Ishikawa (cell line): Measurements from ENCODE around the gene DSTN.

Experiments
- CEBPB ChIP-seq: IDR thresholded peaks from 2 replicates; pipeline ENCODE4 v1.6.1; 2012
- CREB1 ChIP-seq: IDR thresholded peaks from 2 replicates; pipeline ENCODE4 v1.6.1; 2012; ENCODE audit warnings: low read depth
- EGR1 ChIP-seq: IDR thresholded peaks from 2 replicates; pipeline ENCODE4 v1.6.1; 2012
- EP300 ChIP-seq: IDR thresholded peaks from 2 replicates; pipeline ENCODE4 v1.6.1; 2012; ENCODE audit warnings: borderline replicate concordance
- FOXM1 ChIP-seq: IDR thresholded peaks from 2 replicates; pipeline ENCODE4 v1.6.1; 2012; ENCODE audit warnings: low read depth, borderline replicate concordance
- NFIC ChIP-seq: IDR thresholded peaks from 2 replicates; pipeline ENCODE4 v1.6.1; 2012
- RAD21 ChIP-seq: IDR thresholded peaks from 2 replicates; pipeline ENCODE4 v1.6.1; 2012; ENCODE audit warnings: low read depth
- TAF1 ChIP-seq: IDR thresholded peaks from 2 replicates; pipeline ENCODE4 v1.6.1; 2012; ENCODE audit warnings: low read depth, mild to moderate bottlenecking
- TCF12 ChIP-seq: IDR thresholded peaks from 2 replicates; pipeline ENCODE4 v1.6.1; 2012; ENCODE audit warnings: low read depth
- TEAD4 ChIP-seq: IDR thresholded peaks from 2 replicates; pipeline ENCODE4 v1.6.1; 2012
- YY1 ChIP-seq: IDR thresholded peaks from 2 replicates; pipeline ENCODE4 v1.6.1; 2012; ENCODE audit warnings: low read depth
- ZBTB7A ChIP-seq: IDR thresholded peaks from 2 replicates; pipeline ENCODE4 v1.6.1; 2012; ENCODE audit warnings: low read depth
- TF ChIP-seq, protein P1 (sequence below): IDR thresholded peaks from 2 replicates; pipeline ENCODE4 v1.6.1; 2012
- TF ChIP-seq, protein P2 (sequence below): IDR thresholded peaks from 2 replicates; pipeline ENCODE4 v1.6.1; 2012
- TF ChIP-seq, protein P3 (sequence below): IDR thresholded peaks from 2 replicates; pipeline ENCODE4 v1.6.1; 2012; ENCODE audit warnings: low read depth, mild to moderate bottlenecking

DSTN gene

DNA sequence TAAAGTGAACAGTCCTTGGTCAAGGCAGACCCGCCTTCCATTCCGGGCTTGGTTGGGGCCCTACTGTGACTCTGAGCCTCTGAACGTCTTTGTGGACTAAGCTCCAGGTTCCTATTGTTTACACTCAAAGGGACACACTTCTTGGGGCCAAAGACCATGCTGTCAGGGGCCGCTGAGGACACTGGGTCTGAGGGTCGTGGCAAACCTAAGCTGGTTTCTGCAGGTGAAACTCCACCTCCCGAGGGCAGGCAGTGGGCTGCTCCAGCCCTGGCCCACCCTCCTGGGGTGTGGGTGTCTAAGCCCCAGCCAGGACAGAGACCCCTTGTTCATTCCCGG, 43.1 kb downstream of the DSTN start:
- TF ChIP-seq TAF1 (no peak), TCF12 (no peak), FOXM1 (no peak), TEAD4 (no peak), EGR1 (no peak), YY1 (no peak), RAD21 (no peak), NFIC (no peak), CEBPB (no peak), CREB1 (no peak), EP300 (no peak), ZBTB7A (no peak)
- TF ChIP-seq, protein P1, sequence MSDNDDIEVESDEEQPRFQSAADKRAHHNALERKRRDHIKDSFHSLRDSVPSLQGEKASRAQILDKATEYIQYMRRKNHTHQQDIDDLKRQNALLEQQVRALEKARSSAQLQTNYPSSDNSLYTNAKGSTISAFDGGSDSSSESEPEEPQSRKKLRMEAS = no peak
- TF ChIP-seq, protein P2, sequence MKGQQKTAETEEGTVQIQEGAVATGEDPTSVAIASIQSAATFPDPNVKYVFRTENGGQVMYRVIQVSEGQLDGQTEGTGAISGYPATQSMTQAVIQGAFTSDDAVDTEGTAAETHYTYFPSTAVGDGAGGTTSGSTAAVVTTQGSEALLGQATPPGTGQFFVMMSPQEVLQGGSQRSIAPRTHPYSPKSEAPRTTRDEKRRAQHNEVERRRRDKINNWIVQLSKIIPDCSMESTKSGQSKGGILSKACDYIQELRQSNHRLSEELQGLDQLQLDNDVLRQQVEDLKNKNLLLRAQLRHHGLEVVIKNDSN = no peak
- TF ChIP-seq, protein P3, sequence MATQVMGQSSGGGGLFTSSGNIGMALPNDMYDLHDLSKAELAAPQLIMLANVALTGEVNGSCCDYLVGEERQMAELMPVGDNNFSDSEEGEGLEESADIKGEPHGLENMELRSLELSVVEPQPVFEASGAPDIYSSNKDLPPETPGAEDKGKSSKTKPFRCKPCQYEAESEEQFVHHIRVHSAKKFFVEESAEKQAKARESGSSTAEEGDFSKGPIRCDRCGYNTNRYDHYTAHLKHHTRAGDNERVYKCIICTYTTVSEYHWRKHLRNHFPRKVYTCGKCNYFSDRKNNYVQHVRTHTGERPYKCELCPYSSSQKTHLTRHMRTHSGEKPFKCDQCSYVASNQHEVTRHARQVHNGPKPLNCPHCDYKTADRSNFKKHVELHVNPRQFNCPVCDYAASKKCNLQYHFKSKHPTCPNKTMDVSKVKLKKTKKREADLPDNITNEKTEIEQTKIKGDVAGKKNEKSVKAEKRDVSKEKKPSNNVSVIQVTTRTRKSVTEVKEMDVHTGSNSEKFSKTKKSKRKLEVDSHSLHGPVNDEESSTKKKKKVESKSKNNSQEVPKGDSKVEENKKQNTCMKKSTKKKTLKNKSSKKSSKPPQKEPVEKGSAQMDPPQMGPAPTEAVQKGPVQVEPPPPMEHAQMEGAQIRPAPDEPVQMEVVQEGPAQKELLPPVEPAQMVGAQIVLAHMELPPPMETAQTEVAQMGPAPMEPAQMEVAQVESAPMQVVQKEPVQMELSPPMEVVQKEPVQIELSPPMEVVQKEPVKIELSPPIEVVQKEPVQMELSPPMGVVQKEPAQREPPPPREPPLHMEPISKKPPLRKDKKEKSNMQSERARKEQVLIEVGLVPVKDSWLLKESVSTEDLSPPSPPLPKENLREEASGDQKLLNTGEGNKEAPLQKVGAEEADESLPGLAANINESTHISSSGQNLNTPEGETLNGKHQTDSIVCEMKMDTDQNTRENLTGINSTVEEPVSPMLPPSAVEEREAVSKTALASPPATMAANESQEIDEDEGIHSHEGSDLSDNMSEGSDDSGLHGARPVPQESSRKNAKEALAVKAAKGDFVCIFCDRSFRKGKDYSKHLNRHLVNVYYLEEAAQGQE = no peak

DNA sequence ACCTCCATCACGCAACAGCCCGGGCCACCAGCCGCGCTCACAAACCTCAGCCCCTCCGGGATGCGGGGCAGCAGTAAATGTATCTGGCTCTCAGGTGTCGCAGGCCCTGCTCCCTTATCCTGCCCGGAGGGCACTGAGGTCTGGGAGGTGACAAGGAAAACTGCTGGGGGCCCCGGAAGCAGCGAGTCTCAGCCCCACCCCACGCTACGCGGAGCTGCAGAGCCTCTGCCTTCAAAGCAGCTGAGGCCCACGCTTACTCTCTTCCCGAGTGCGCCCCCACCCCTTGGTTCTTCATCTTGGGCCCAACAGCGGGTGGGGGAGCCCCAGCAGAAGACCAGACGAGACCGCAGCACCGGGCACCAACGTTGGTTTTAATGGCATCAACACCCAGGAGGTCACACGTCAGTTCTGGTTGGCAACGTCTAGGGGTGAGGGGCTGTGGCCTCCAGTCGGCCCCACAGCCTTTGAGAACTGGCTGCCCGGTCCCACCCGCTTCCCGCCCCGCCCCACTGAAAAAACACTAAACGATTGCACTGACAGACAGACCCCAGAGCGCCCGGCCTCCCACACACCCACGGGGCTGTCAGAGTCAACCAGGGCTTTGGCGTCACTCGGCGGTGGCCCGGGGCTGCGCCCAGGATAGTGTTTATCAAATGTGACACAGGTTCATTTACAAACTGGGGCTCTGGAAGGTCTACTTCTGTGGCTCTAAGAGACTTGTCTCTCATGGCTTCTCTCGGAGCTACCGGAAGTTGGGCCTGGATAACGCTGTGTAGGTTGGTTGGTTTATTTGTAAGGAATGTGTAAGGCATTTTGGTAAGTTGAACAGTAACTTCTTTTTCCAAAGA, 43.7 kb downstream of the DSTN start:
- TF ChIP-seq CREB1 (no peak), FOXM1 (no peak), CEBPB (no peak), YY1 (no peak)

DNA sequence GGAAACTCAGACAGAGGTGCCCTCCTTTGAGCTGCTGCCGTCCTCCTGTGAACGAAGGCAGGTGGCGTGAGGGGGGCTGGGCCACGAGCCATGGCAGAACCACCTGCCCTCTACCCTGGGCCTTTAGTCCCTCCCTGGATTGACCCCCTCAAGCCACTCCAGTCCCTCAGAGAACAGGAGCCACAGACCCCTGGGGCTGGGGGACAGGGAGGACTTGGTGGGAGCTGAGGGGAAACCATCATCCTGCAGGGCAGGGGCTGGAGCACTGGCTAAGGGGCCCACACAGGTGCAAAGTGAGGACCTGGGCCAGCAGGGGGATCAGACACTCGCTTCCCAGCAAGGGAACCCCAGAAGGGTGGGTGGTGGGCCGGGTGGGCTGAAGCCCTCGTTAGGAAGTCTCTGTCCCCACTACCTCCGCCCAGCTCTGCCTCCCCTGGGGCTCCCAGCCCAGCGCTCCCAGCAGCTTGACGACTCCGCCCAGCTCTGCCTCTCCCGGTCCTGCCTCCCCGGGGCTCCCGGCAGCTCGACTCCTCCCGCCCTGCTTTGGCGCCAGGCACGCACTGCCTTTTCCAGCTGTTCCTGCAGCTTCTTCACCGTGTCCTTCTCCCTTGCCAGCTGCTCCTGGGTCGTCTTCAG, 44.4 kb downstream of the DSTN start:
- TF ChIP-seq CREB1 = no peak
- TF ChIP-seq TCF12 = no peak
- TF ChIP-seq, protein P2 = no peak
- no peak for TF ChIP-seq EGR1
- no peak for TF ChIP-seq TAF1
- TF ChIP-seq, protein P1 = no peak
- TF ChIP-seq TEAD4 = no peak
- no peak for TF ChIP-seq EP300
- TF ChIP-seq FOXM1 = no peak
- no peak for TF ChIP-seq YY1
- TF ChIP-seq, protein P3 = no peak
- TF ChIP-seq ZBTB7A = no peak
- TF ChIP-seq CEBPB = no peak

DNA sequence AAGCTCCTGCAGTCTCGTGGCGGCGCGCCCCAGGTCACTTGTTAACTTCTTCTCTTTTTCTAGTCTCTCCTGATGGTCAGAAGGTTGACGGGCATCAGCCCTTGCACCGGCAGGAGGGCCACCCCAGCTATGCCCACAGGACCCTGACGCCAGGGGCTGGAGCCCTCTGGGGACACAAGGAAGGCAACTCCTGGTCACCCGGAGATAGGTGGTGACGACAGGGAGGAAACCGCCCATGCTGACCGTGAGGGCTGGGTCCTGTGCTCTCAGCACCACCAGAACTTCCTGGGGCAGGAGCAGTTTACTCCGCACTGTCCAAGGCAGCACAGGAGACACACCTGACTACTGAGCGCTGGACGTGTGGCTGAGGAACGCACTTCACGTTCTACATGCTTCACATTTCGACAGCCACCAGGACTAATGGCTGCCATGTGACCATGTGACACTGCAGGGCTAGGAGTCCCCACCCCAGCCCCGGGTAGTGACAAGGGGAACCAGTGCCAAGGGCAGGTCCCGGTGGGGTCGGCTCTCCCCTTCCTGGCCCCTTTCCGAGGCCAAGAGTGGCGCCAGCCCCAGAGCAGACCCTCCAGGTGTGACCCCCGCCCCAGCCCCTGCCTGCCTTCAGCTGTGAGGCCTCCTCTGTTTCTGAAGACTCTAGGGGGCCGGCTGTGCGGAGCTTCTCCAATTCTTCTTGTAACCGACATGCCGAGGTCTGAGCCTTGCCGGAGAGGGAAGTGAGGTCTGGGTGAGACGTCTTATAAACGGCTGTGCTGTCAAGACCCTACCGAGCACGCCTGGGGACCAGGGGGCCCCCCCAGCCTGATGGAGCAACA, 45.2 kb downstream of the DSTN start:
- TF ChIP-seq EP300 (no peak), TEAD4 (no peak), ZBTB7A (no peak), EGR1 (no peak), RAD21 (no peak), CEBPB (no peak), TCF12 (no peak), YY1 (no peak), CREB1 (no peak), FOXM1 (no peak), NFIC (no peak), TAF1 (no peak)
- TF ChIP-seq, protein P2 = no peak
- TF ChIP-seq, protein P1 = no peak
- TF ChIP-seq, protein P3 = no peak
